ENCODE results near the gene SEZ6.

Gene SEZ6

GRCh38 chr17:28956861-28957260, 49.0 kb downstream of the SEZ6 start:
- in situ Hi-C loops (cut with MboI; ENCODE audit: low sequenced_read_pairs), result no loop called here

GRCh38 chr17:28956112-28956511, 49.7 kb downstream of the SEZ6 start:
- in situ Hi-C loops (cut with MboI; ENCODE audit: low sequenced_read_pairs), result no loop called here

GRCh38 chr17:28955408-28955807, 50.4 kb downstream of the SEZ6 start:
- in situ Hi-C loops (cut with MboI; ENCODE audit: low sequenced_read_pairs), result no loop called here

GRCh38 chr17:28954886-28955285, 50.9 kb downstream of the SEZ6 start:
- in situ Hi-C loops (cut with MboI; ENCODE audit: low sequenced_read_pairs), result no loop called here

- in situ Hi-C loops (cut with MboI; ENCODE audit: low sequenced_read_pairs), result no loop called here
These were observed 52.3 kb downstream of the SEZ6 start for GRCh38 chr17:28953444-28954118.

GRCh38 chr17:28951991-28952975, 53.5 kb downstream of the SEZ6 start:
- in situ Hi-C loops (cut with MboI; ENCODE audit: low sequenced_read_pairs), result no loop called here

GRCh38 chr17:28951428-28951990, 54.3 kb downstream of the SEZ6 start, which contains the start of gene PHF12:
TSS of gene PHF12 (minus strand) at chr17:28951518. CDS start at chr17:28950960, 558 bp downstream.
- in situ Hi-C loops (cut with MboI; ENCODE audit: low sequenced_read_pairs), result no loop called here

- in situ Hi-C loops (cut with MboI; ENCODE audit: low sequenced_read_pairs), result no loop called here
These were observed 54.9 kb downstream of the SEZ6 start for GRCh38 chr17:28950752-28951427.

GRCh38 chr17:28950017-28950751, 55.6 kb downstream of the SEZ6 start:
- in situ Hi-C loops (cut with MboI; ENCODE audit: low sequenced_read_pairs), result no loop called here

- in situ Hi-C loops (cut with MboI; ENCODE audit: low sequenced_read_pairs), result no loop called here
These were observed 56.4 kb downstream of the SEZ6 start for GRCh38 chr17:28949185-28950016.

GRCh38 chr17:28948873-28949184, 57.0 kb downstream of the SEZ6 start:
- in situ Hi-C loops (cut with MboI; ENCODE audit: low sequenced_read_pairs), result no loop called here

- in situ Hi-C loops (cut with MboI; ENCODE audit: low sequenced_read_pairs), result no loop called here
These were observed 57.5 kb downstream of the SEZ6 start for GRCh38 chr17:28948342-28948741.

- in situ Hi-C loops (cut with MboI; ENCODE audit: low sequenced_read_pairs), result no loop called here
These were observed 58.2 kb downstream of the SEZ6 start for GRCh38 chr17:28947639-28948038.

GRCh38 chr17:28946239-28946638, 59.6 kb downstream of the SEZ6 start:
- in situ Hi-C loops (cut with MboI; ENCODE audit: low sequenced_read_pairs), result no loop called here

- in situ Hi-C loops (cut with MboI; ENCODE audit: low sequenced_read_pairs), result no loop called here
These were observed 60.7 kb downstream of the SEZ6 start for GRCh38 chr17:28944862-28945741.

GRCh38 chr17:28944343-28944742, 61.5 kb downstream of the SEZ6 start:
- in situ Hi-C loops (cut with MboI; ENCODE audit: low sequenced_read_pairs), result no loop called here

- in situ Hi-C loops (cut with MboI; ENCODE audit: low sequenced_read_pairs), result no loop called here
These were observed 62.9 kb downstream of the SEZ6 start for GRCh38 chr17:28942925-28943324.

- in situ Hi-C loops (cut with MboI; ENCODE audit: low sequenced_read_pairs), result no loop called here
These were observed 64.6 kb downstream of the SEZ6 start for GRCh38 chr17:28941251-28941650.

GRCh38 chr17:28940675-28941074, 65.2 kb downstream of the SEZ6 start:
- in situ Hi-C loops (cut with MboI; ENCODE audit: low sequenced_read_pairs), result no loop called here
